GM19452 (cell line): ENCODE measurements around the gene CNOT4.

Source experiments
- ATAC-seq: cut with Tn5 transposase; IDR thresholded peaks from one replicate; pipeline ENCODE4 v1.9.1; 2021; ENCODE audit not compliant: unreplicated experiment

CNOT4 gene

GRCh38 chr7:135406918-135407317 lies 103.0 kb downstream of the CNOT4 start:
- ATAC-seq: no peak

- no peak for ATAC-seq
Measured at GRCh38 chr7:135405969-135406368, 103.9 kb downstream of the CNOT4 start.

- no peak for ATAC-seq
Measured at GRCh38 chr7:135403302-135403701, 106.6 kb downstream of the CNOT4 start.

GRCh38 chr7:135397689-135398088 lies 112.2 kb downstream of the CNOT4 start:
- ATAC-seq: no peak

GRCh38 chr7:135392701-135393100 lies 117.2 kb downstream of the CNOT4 start:
- ATAC-seq: no peak

GRCh38 chr7:135391514-135391913 lies 118.4 kb downstream of the CNOT4 start:
- no peak for ATAC-seq

- ATAC-seq: no peak
Measured at GRCh38 chr7:135390829-135391228, 119.1 kb downstream of the CNOT4 start.

GRCh38 chr7:135389971-135390370 lies 119.9 kb downstream of the CNOT4 start:
- no peak for ATAC-seq

GRCh38 chr7:135388616-135389015 lies 121.3 kb downstream of the CNOT4 start:
- ATAC-seq: no peak

- no peak for ATAC-seq
Measured at GRCh38 chr7:135386776-135387175, 123.1 kb downstream of the CNOT4 start.

- no peak for ATAC-seq
Measured at GRCh38 chr7:135386181-135386580, 123.7 kb downstream of the CNOT4 start.

GRCh38 chr7:135385209-135385608 lies 124.7 kb downstream of the CNOT4 start:
- ATAC-seq: no peak

GRCh38 chr7:135383525-135384175 lies 126.3 kb downstream of the CNOT4 start:
- ATAC-seq: no peak

GRCh38 chr7:135382173-135382572 lies 127.7 kb downstream of the CNOT4 start:
- no peak for ATAC-seq

GRCh38 chr7:135381369-135381768 lies 128.5 kb downstream of the CNOT4 start:
- ATAC-seq: no peak

- ATAC-seq: no peak
Measured at GRCh38 chr7:135380351-135380750, 129.6 kb downstream of the CNOT4 start.

- ATAC-seq: no peak
Measured at GRCh38 chr7:135377171-135377570, 132.7 kb downstream of the CNOT4 start.

GRCh38 chr7:135375908-135376699 lies 133.8 kb downstream of the CNOT4 start:
- ATAC-seq: no peak

GRCh38 chr7:135374736-135375135 lies 135.2 kb downstream of the CNOT4 start:
- ATAC-seq: no peak

GRCh38 chr7:135372222-135372621 lies 137.7 kb downstream of the CNOT4 start:
- ATAC-seq: no peak

GRCh38 chr7:135370656-135371055 lies 139.2 kb downstream of the CNOT4 start:
- ATAC-seq: no peak

GRCh38 chr7:135369405-135369804 lies 140.5 kb downstream of the CNOT4 start:
- no peak for ATAC-seq
